GM12874 (cell line): Measurements from ENCODE around the gene GEMIN4.

Source experiments
- CTCF ChIP-seq: IDR thresholded peaks from 2 replicates; pipeline ENCODE4 v1.5.1; 2011; ENCODE audit warnings: low read depth, mild to moderate bottlenecking, control low read depth, low read length, moderate library complexity; ENCODE audit not compliant: insufficient read depth

Gene GEMIN4

GRCh38 chr17:705863-706262, 46.2 kb downstream of the GEMIN4 start:
- TF ChIP-seq CTCF, result no peak

- no peak for TF ChIP-seq CTCF
These were observed 47.1 kb downstream of the GEMIN4 start for GRCh38 chr17:705011-705410.

GRCh38 chr17:704111-704864, 47.8 kb downstream of the GEMIN4 start:
- no peak for TF ChIP-seq CTCF

GRCh38 chr17:703081-703875, 48.8 kb downstream of the GEMIN4 start:
- TF ChIP-seq CTCF, result no peak

- TF ChIP-seq CTCF, result peak; percentile 18; the same call in 1 of the 2 replicates
These were observed 51.5 kb downstream of the GEMIN4 start for GRCh38 chr17:700504-701094.

- no peak for TF ChIP-seq CTCF
These were observed 52.7 kb downstream of the GEMIN4 start for GRCh38 chr17:699345-699744.

- no peak for TF ChIP-seq CTCF
These were observed 54.4 kb downstream of the GEMIN4 start for GRCh38 chr17:697682-698081.
